Stimulated activated memory B cell treated with anti-CD40 and anti-IgM and Interleukin-4, amounts not matched to agents 10 μg/mL and 1 μg/mL and 100 μg/mL, for 72 hours (primary cell): ENCODE measurements around the gene RNASE8.
A peak's percentile ranks its signal among the peaks of the same experiment; 100 is the strongest.
"Not testable (repeated sequence)": the region's sequence is repeated elsewhere in the genome, so short reads cannot be mapped to it uniquely, and the experiment has no call there.

Experiments
- ATAC-seq: fragments of 150-1000 bp; cut with Tn5 transposase; 2 replicates; pipeline ENCODE4 v1.10.0; 2021
- H3K27ac Mint-ChIP-seq: one replicate; pipeline ENCODE4 v1.8.0; 2022; ENCODE audit warnings: mild to moderate bottlenecking, mixed read lengths
- H3K27me3 Mint-ChIP-seq: one replicate; pipeline ENCODE4 v1.8.0; 2022; ENCODE audit warnings: mixed read lengths
- H3K36me3 Mint-ChIP-seq: one replicate; pipeline ENCODE4 v1.8.0; 2022; ENCODE audit warnings: mixed read lengths
- H3K4me1 Mint-ChIP-seq: one replicate; pipeline ENCODE4 v1.8.0; 2022; ENCODE audit warnings: mixed read lengths
- H3K4me3 Mint-ChIP-seq: one replicate; pipeline ENCODE4 v1.8.0; 2022; ENCODE audit warnings: mild to moderate bottlenecking, moderate library complexity, mixed read lengths
- H3K9me3 Mint-ChIP-seq: one replicate; pipeline ENCODE4 v1.8.0; 2022; ENCODE audit warnings: mixed read lengths

Gene RNASE8, protein sequence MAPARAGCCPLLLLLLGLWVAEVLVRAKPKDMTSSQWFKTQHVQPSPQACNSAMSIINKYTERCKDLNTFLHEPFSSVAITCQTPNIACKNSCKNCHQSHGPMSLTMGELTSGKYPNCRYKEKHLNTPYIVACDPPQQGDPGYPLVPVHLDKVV

GRCh38 chr14:21057803-21058675, at the start of gene RNASE8:
RNASE8 (plus strand) TSS chr14:21057822; CDS start chr14:21057893, 71 bp downstream.
- Mint-ChIP-seq H3K27ac (no peak within 1 kb of the TSS), H3K4me1 (no peaks in the 10 kb centered on the region), H3K27me3 (peaks cover 49% of the 10 kb centered on the region), H3K36me3 (no peaks in the 10 kb centered on the region), H3K4me3 (no peak within 1 kb of the TSS), H3K9me3 (no peaks in the 10 kb centered on the region)
- ATAC-seq, result peak; percentile 38

DNA sequence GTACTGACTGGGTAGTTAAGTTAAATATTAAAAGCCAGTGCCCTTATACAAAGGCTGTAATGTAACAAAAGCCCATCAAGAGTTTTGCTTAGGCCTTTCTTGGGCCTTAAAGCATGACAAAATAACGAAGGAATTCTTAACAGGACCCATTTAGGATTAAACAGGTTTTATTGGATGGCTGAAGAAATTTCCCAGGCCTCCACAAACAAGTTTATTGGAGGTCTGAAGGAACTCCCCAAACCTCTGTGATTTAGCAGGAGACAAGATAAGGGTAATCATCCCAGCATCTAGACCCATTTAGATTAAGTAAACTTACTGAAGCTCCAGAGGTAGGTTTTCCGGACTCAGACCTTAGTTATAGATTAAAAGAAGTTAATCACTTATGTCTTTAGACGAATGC, 47.9 kb upstream of the RNASE8 start:
- peaks cover 35% of the 10 kb centered on the region for H3K27me3 Mint-ChIP-seq
- not testable (repeated sequence) for H3K27ac Mint-ChIP-seq, ATAC-seq, H3K9me3 Mint-ChIP-seq, H3K4me3 Mint-ChIP-seq, H3K36me3 Mint-ChIP-seq, H3K4me1 Mint-ChIP-seq

GRCh38 chr14:21011136-21011535, 46.5 kb upstream of the RNASE8 start:
- Mint-ChIP-seq H3K9me3 (no peaks in the 10 kb centered on the region), H3K27ac (no peak overlapping the region), H3K36me3 (no peaks in the 10 kb centered on the region), H3K4me3 (no peak overlapping the region), H3K4me1 (peaks cover 6% of the 10 kb centered on the region), H3K27me3 (peaks cover 35% of the 10 kb centered on the region)
- no peak for ATAC-seq

GRCh38 chr14:21014761-21015190, 42.8 kb upstream of the RNASE8 start:
- no peak overlapping the region for H3K4me3 Mint-ChIP-seq
- H3K36me3 Mint-ChIP-seq, result no peaks in the 10 kb centered on the region
- H3K27me3 Mint-ChIP-seq, result peaks cover 35% of the 10 kb centered on the region
- ATAC-seq, result peak; percentile 68
- peaks cover 6% of the 10 kb centered on the region for H3K4me1 Mint-ChIP-seq
- no peak overlapping the region for H3K27ac Mint-ChIP-seq
- no peaks in the 10 kb centered on the region for H3K9me3 Mint-ChIP-seq

- H3K27ac Mint-ChIP-seq, result no peak overlapping the region
- no peak overlapping the region for H3K4me3 Mint-ChIP-seq
- no peaks in the 10 kb centered on the region for H3K9me3 Mint-ChIP-seq
- no peaks in the 10 kb centered on the region for H3K36me3 Mint-ChIP-seq
- ATAC-seq, result no peak
- H3K4me1 Mint-ChIP-seq, result peaks cover 6% of the 10 kb centered on the region
- H3K27me3 Mint-ChIP-seq, result peaks cover 35% of the 10 kb centered on the region
Observed at GRCh38 chr14:21015312-21015711, 42.3 kb upstream of the RNASE8 start.

GRCh38 chr14:21016413-21017190, 41.0 kb upstream of the RNASE8 start:
- Mint-ChIP-seq H3K9me3 (no peaks in the 10 kb centered on the region), H3K4me1 (peaks cover 6% of the 10 kb centered on the region), H3K27me3 (peaks cover 26% of the 10 kb centered on the region), H3K36me3 (no peaks in the 10 kb centered on the region), H3K27ac (no peak overlapping the region), H3K4me3 (no peak overlapping the region)
- no peak for ATAC-seq

- Mint-ChIP-seq H3K27me3 (peaks cover 24% of the 10 kb centered on the region), H3K4me1 (peaks cover 9% of the 10 kb centered on the region), H3K4me3 (no peak overlapping the region), H3K9me3 (no peaks in the 10 kb centered on the region), H3K27ac (no peak overlapping the region), H3K36me3 (no peaks in the 10 kb centered on the region)
- no peak for ATAC-seq
Observed at GRCh38 chr14:21017528-21018245, 39.9 kb upstream of the RNASE8 start.

DNA sequence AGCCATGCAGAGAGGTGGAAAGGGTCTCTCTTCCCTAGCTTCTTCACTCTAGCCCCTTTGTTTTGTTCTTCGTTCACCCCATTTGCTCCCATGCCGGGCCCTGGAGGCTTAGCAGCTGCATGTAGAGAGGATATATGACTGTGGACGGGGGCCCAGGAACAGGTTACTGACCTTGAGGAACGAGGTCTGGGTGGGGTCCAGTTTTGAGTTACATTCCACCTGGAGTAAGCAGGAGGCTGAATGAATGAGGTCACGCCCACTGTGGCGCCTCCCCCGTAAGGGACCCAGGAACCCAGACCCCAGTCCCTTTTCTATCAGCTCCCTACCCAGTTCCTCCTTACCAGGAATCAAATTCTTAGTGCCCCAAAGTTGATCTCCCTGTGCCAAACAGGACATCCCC, 39.3 kb upstream of the RNASE8 start:
- peaks cover 14% of the 10 kb centered on the region for H3K4me1 Mint-ChIP-seq

GRCh38 chr14:21018781-21019180, 38.8 kb upstream of the RNASE8 start:
- Mint-ChIP-seq H3K4me1 (peaks cover 14% of the 10 kb centered on the region), H3K36me3 (no peaks in the 10 kb centered on the region), H3K9me3 (no peaks in the 10 kb centered on the region), H3K27me3 (peaks cover 18% of the 10 kb centered on the region), H3K4me3 (no peak overlapping the region), H3K27ac (no peak overlapping the region)
- no peak for ATAC-seq

More for the DNA sequence above, 39.3 kb upstream of the RNASE8 start:
- Mint-ChIP-seq H3K4me3 (no peak overlapping the region), H3K36me3 (no peaks in the 10 kb centered on the region), H3K27ac (no peak overlapping the region), H3K27me3 (peaks cover 22% of the 10 kb centered on the region), H3K9me3 (no peaks in the 10 kb centered on the region)
- ATAC-seq, result no peak

DNA sequence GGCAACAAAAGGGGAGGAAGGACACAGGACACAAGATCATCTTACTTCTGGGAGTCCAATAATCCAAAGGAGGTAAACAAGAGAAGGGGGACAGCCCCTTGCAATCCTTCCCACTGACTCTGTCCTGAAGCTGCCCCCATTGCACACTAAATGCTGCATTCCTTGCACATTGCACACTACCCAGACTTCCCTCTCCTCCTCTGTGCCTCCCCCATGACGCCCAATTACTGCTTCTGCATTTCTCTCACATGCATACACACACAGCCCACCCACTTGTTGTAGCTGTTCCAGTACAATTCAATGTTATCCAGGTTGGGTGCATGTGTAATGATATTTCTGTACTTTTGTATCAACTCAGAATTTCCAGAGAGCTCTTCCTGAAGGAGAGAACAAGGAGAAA, 38.3 kb upstream of the RNASE8 start:
- peaks cover 12% of the 10 kb centered on the region for H3K27me3 Mint-ChIP-seq

GRCh38 chr14:21020977-21021545, 36.6 kb upstream of the RNASE8 start:
- Mint-ChIP-seq H3K27me3 (peaks cover 11% of the 10 kb centered on the region), H3K4me1 (peaks cover 16% of the 10 kb centered on the region), H3K4me3 (no peak overlapping the region), H3K27ac (no peak overlapping the region), H3K36me3 (no peaks in the 10 kb centered on the region), H3K9me3 (no peaks in the 10 kb centered on the region)
- no peak for ATAC-seq

More for the DNA sequence above, 38.3 kb upstream of the RNASE8 start:
- Mint-ChIP-seq H3K36me3 (no peaks in the 10 kb centered on the region), H3K9me3 (no peaks in the 10 kb centered on the region), H3K27ac (no peak overlapping the region), H3K4me1 (peaks cover 19% of the 10 kb centered on the region), H3K4me3 (no peak overlapping the region)
- no peak for ATAC-seq

- H3K27me3 Mint-ChIP-seq, result peaks cover 11% of the 10 kb centered on the region
- H3K27ac Mint-ChIP-seq, result no peak overlapping the region
- ATAC-seq, result no peak
- H3K9me3 Mint-ChIP-seq, result no peaks in the 10 kb centered on the region
- no peaks in the 10 kb centered on the region for H3K36me3 Mint-ChIP-seq
- H3K4me1 Mint-ChIP-seq, result peaks cover 16% of the 10 kb centered on the region
- H3K4me3 Mint-ChIP-seq, result no peak overlapping the region
Observed at GRCh38 chr14:21022686-21023085, 34.9 kb upstream of the RNASE8 start.

GRCh38 chr14:21023174-21023573, 34.4 kb upstream of the RNASE8 start:
- no peak for ATAC-seq
- Mint-ChIP-seq H3K9me3 (no peaks in the 10 kb centered on the region), H3K36me3 (no peaks in the 10 kb centered on the region), H3K4me3 (no peak overlapping the region), H3K27me3 (peaks cover 11% of the 10 kb centered on the region), H3K4me1 (peaks cover 16% of the 10 kb centered on the region), H3K27ac (no peak overlapping the region)

- Mint-ChIP-seq H3K4me3 (peak overlapping the region; percentile 81), H3K36me3 (no peaks in the 10 kb centered on the region), H3K27ac (peak overlapping the region; percentile 65), H3K27me3 (peaks cover 11% of the 10 kb centered on the region), H3K9me3 (no peaks in the 10 kb centered on the region), H3K4me1 (peaks cover 16% of the 10 kb centered on the region)
- ATAC-seq, result no peak
Observed at GRCh38 chr14:21023817-21024584, 33.6 kb upstream of the RNASE8 start.
